GM12878 (cell line): ENCODE measurements around the gene MYO10.

Experiments used
- DPF2 ChIP-seq: fragments of 450-650 bp; IDR thresholded peaks from 2 replicates; pipeline ENCODE4 v1.6.1; 2017; ENCODE audit warnings: mild to moderate bottlenecking
- EZH2 ChIP-seq: IDR thresholded peaks from 2 replicates; pipeline ENCODE4 v1.6.1; 2012; ENCODE audit warnings: low read depth, mild to moderate bottlenecking, control low read depth, inconsistent platforms, low read length, borderline replicate concordance; ENCODE audit not compliant: control insufficient read depth
- HDAC2 ChIP-seq: fragments of 200-600 bp; sonication (generic); IDR thresholded peaks from 2 replicates; pipeline ENCODE4 v1.6.1; 2017
- MYC ChIP-seq: IDR thresholded peaks from 2 replicates; pipeline ENCODE4 v1.6.1; 2011; ENCODE audit warnings: mild to moderate bottlenecking, low read length, moderate library complexity, inconsistent platforms; ENCODE audit not compliant: insufficient read depth, insufficient replicate concordance, insufficient read length, severe bottlenecking
- NFYB ChIP-seq: IDR thresholded peaks from 2 replicates; pipeline ENCODE4 v1.6.1; 2011; ENCODE audit warnings: low read depth, mild to moderate bottlenecking, low read length, improper control_type of control experiment, moderate library complexity; ENCODE audit not compliant: insufficient read depth
- RAD21 ChIP-seq: IDR thresholded peaks from 2 replicates; pipeline ENCODE4 v1.6.1; 2011; ENCODE audit warnings: mild to moderate bottlenecking, low read depth, low read length, moderate library complexity; ENCODE audit not compliant: insufficient read depth
- SPI1 ChIP-seq: IDR thresholded peaks from 2 replicates; pipeline ENCODE4 v1.6.1; 2011; ENCODE audit warnings: low read depth, mild to moderate bottlenecking, low read length, moderate library complexity, borderline replicate concordance; ENCODE audit not compliant: insufficient read depth
- SRF ChIP-seq, 2 experiments: IDR thresholded peaks; 2 replicates each; pipeline ENCODE4 v1.6.1; 2011; ENCODE audit warnings: low read depth in 2 of 2, low read length in 2 of 2, mild to moderate bottlenecking in 1 of 2, moderate library complexity in 1 of 2
- SUZ12 ChIP-seq: fragments of 200-600 bp; sonication (generic); IDR thresholded peaks from one replicate; pipeline ENCODE4 v1.6.1; 2018; ENCODE audit warnings: antibody characterized with exemption, mild to moderate bottlenecking; ENCODE audit not compliant: unreplicated experiment
- TF ChIP-seq, protein P1 (sequence below): fragments of 450-650 bp; conservative IDR thresholded peaks from 2 replicates; pipeline ENCODE4 v1.6.1; 2017; ENCODE audit warnings: mild to moderate bottlenecking, moderate library complexity

DNA sequence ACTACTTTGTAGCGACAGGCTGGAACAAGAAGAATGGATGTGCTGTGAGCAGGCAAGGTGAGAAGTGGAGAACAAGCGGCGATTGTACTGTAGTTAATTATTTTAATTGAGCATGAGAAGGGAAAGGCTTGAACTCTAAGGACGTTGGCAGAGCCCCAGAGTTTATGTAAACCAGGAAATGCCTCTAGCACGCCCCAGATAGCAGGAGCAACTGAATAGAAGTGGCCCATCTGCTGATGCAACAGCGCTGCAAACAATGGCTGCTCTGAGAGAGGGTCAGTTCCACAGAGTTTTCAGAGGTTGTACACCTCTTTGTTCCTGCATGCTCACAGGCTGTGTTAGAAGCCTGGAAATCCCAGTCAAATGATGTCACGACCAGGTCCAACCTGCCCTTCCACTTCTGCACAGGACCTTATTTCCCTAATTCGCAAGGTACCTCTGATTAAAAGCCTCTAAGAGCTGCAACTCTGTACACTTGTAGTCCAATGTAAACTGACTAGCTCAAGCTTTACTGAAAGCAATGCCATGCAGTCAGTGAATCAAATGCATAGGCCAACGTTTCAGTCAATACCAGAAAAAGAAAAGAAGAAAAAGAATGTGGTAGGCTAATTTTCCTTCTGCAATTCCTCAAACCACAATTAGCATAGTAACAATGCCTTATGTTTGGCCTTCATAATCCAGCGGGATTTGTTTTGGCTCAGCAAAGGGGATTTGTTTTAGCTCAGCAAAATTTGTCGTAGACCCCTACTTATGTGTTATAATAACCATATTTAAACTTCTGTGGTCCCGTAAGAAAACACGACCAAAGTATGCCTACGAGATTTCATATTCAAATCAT, 199.7 kb downstream of the MYO10 start:
- no peak for TF ChIP-seq DPF2
- TF ChIP-seq RAD21, result no peak
- no peak for TF ChIP-seq EZH2
- no peak for TF ChIP-seq SPI1
- TF ChIP-seq HDAC2, result no peak
- no peak for TF ChIP-seq SRF (IDR thresholded peaks at IDR 0.05; ENCODE audit: low read depth in 2 of 2, low read length in 2 of 2)
- TF ChIP-seq SUZ12, result no peak
- no peak for TF ChIP-seq NFYB
- TF ChIP-seq MYC, result no peak
- TF ChIP-seq, protein P1, sequence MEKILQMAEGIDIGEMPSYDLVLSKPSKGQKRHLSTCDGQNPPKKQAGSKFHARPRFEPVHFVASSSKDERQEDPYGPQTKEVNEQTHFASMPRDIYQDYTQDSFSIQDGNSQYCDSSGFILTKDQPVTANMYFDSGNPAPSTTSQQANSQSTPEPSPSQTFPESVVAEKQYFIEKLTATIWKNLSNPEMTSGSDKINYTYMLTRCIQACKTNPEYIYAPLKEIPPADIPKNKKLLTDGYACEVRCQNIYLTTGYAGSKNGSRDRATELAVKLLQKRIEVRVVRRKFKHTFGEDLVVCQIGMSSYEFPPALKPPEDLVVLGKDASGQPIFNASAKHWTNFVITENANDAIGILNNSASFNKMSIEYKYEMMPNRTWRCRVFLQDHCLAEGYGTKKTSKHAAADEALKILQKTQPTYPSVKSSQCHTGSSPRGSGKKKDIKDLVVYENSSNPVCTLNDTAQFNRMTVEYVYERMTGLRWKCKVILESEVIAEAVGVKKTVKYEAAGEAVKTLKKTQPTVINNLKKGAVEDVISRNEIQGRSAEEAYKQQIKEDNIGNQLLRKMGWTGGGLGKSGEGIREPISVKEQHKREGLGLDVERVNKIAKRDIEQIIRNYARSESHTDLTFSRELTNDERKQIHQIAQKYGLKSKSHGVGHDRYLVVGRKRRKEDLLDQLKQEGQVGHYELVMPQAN, result no peak
